Stimulated activated CD8-positive, alpha-beta memory T cell treated with anti-CD3 and anti-CD28 coated beads, Interleukin-7, amount 100 ng/mL, for 4 hours (primary cell): Measurements from ENCODE around the gene OR8H2.
"Not testable (repeated sequence)": the region's sequence is repeated elsewhere in the genome, so short reads cannot be mapped to it uniquely, and the experiment has no call there.

ENCODE experiments used
- DNase-seq, 2 donors: peaks; one replicate each; pipeline ENCODE4 v3.0.0-alpha.2; 2020; ENCODE audit warnings: low read depth in 2 of 2

The OR8H2 gene

GRCh38 chr11:56103210-56103737 is at the start of gene OR8H2:
Gene OR8H2, plus strand, starts transcription at chr11:56103687. Its CDS starts 1,356 bp downstream, at chr11:56105043.
- DNase-seq = no peak

DNA sequence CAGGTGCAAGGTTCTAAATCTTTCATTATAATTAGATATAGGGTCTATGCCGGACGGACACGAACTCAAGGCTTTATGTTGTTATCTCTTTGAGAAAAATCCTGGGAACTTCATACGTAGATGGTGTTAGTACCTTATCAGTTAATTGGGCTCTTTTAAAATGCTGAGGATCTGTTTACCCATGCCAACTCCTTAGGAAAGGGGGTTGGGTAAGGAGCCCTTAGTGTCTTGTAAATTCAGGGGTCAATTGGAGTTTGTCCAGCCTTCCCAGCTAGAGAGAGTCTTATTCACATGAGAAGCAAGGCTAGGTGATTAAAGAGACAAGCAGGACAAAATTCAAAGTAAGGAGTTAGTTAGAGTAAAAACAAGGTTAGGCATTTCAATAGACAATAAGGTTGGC is 47.1 kb upstream of the OR8H2 start:
- not testable (repeated sequence) for DNase-seq

DNA sequence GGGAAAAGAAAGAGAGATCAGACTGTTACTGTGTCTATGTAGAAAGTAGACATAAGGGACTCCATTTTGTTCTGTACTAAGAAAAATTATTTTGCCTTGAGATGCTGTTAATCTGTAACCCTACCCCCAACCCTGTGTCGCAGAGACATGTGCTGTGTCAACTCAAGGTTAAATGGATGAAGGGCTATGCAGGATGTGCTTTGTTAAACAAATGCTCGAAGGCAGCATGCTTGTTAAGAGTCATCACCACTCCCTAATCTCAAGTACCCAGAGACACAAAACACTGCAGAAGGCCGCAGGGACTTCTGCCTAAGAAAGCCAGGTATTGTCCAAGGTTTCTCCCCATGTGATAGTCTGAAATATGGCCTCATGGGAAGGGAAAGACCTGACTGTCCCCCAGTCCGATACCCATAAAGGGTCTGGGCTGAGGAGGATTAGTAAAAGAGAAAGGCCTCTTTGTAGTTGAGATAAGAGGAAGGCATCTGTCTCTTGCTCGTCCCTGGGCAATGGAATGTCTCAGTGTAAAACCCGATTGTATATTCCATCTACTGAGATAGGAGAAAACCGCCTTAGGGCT is 45.7 kb upstream of the OR8H2 start:
- not testable (repeated sequence) for DNase-seq

GRCh38 chr11:56058260-56058780 is 45.2 kb upstream of the OR8H2 start:
- not testable (repeated sequence) for DNase-seq

GRCh38 chr11:56066980-56067379 is 36.5 kb upstream of the OR8H2 start:
- no peak for DNase-seq

- no peak for DNase-seq
These were observed 13.8 kb upstream of the OR8H2 start for GRCh38 chr11:56089697-56090096.

DNA sequence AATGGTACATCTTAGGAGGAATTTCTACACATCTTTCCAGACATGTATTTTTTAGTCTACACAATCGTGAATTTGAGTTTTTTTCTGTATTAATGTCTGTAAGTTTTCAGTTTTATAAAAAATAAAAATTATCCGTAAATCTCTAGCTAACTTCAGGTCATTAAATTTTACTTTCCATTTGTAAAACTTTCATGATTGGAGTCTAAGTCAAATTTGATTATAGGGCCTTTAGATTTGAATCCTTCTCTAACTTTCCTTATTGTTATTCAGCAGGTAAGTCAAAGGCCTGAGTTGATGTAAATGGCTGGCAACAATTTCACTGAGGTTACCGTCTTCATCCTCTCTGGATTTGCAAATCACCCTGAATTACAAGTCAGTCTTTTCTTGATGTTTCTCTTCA is 10.5 kb upstream of the OR8H2 start, which contains the start of gene OR8I2:
TSS of gene OR8I2 (plus strand) at position 301 of the 400 bp plus-strand sequence. CDS start at position 301, 0 bp downstream.
- DNase-seq = no peak

- DNase-seq = no peak
These were observed 18.6 kb downstream of the OR8H2 start, which contains the start of gene OR8H3 for GRCh38 chr11:56122073-56122472. Gene OR8H3, plus strand, starts transcription at chr11:56122373. Its CDS starts 0 bp downstream, at chr11:56122373.

- DNase-seq = no peak
These were observed 36.7 kb downstream of the OR8H2 start, which contains the start of gene OR8J3 for GRCh38 chr11:56140151-56140661. Gene OR8J3, minus strand, starts transcription at chr11:56140201. Its CDS starts 2,483 bp downstream, at chr11:56137718.

GRCh38 chr11:56143681-56144080 is 40.2 kb downstream of the OR8H2 start:
- DNase-seq = not testable (repeated sequence)

GRCh38 chr11:56151376-56151775 is 47.9 kb downstream of the OR8H2 start:
- DNase-seq = no peak

DNA sequence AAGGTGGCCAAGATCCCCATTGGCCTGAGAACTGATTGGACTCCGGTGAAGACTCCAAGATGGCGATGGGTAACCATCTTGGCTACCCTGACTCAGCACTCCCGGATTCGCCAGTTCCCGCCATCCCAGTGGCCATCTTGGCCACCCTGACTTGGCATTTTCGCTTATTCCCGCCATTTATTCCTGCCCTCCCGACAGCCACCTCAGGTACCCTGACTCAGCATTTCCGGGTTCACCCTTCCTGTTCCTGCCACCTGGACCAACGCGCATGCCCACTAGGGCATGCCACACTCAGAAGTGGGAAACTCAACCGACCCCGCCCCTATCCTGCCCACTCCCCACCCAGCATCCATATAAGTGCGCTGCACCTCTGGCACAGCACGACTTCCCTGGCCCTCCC is 48.8 kb downstream of the OR8H2 start:
- DNase-seq = no peak
